Activated naive CD8-positive, alpha-beta T cell (primary cell): Measurements from ENCODE around the gene SHROOM3.
"Not testable (repeated sequence)": the region's sequence is repeated elsewhere in the genome, so short reads cannot be mapped to it uniquely, and the experiment has no call there.

Experiments used
- H3K27ac Mint-ChIP-seq: one replicate; pipeline ENCODE4 v1.8.0; 2021; ENCODE audit warnings: mixed read lengths
- H3K27me3 Mint-ChIP-seq: one replicate; pipeline ENCODE4 v1.8.0; 2021; ENCODE audit warnings: mixed read lengths
- H3K36me3 Mint-ChIP-seq: one replicate; pipeline ENCODE4 v1.8.0; 2021; ENCODE audit warnings: mixed read lengths
- H3K4me1 Mint-ChIP-seq: one replicate; pipeline ENCODE4 v1.8.0; 2021; ENCODE audit warnings: low read depth, mixed read lengths
- H3K4me3 Mint-ChIP-seq: one replicate; pipeline ENCODE4 v1.8.0; 2021; ENCODE audit warnings: mild to moderate bottlenecking, mixed read lengths
- H3K9me3 Mint-ChIP-seq: one replicate; pipeline ENCODE4 v1.8.0; 2021; ENCODE audit warnings: low read depth, mixed read lengths

SHROOM3 gene

DNA sequence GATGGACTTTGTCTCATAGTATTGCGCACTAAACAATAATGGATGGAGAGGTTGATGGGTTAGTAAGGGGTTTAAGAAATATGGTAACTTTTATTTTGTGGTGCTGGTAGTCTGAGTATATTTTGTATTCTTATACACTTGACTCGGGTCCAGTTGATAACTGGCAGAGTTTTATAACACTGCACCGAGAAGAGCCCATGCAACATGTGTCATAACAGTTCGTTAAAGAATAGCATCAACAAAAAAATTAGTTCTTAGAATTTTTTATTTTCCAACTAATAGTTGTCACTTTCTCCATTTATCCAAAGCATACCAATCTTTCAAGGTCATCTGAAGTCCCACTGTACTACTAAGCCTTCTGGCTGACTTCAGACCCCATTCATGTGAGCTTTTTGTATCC, 287.8 kb downstream of the SHROOM3 start:
- H3K4me1 Mint-ChIP-seq, result peaks cover 3% of the 10 kb centered on the region
- no peaks in the 10 kb centered on the region for H3K9me3 Mint-ChIP-seq
- no peak overlapping the region for H3K4me3 Mint-ChIP-seq

GRCh38 chr4:76723373-76723772, 288.3 kb downstream of the SHROOM3 start:
- no peak overlapping the region for H3K27ac Mint-ChIP-seq
- H3K27me3 Mint-ChIP-seq, result peaks cover 9% of the 10 kb centered on the region
- H3K4me1 Mint-ChIP-seq, result peaks cover 3% of the 10 kb centered on the region
- no peaks in the 10 kb centered on the region for H3K36me3 Mint-ChIP-seq
- no peaks in the 10 kb centered on the region for H3K9me3 Mint-ChIP-seq
- H3K4me3 Mint-ChIP-seq, result no peak overlapping the region

More for the DNA sequence above, 287.8 kb downstream of the SHROOM3 start:
- H3K27ac Mint-ChIP-seq, result no peak overlapping the region
- H3K36me3 Mint-ChIP-seq, result no peaks in the 10 kb centered on the region
- H3K27me3 Mint-ChIP-seq, result peaks cover 6% of the 10 kb centered on the region

- Mint-ChIP-seq H3K36me3 (no peaks in the 10 kb centered on the region), H3K4me3 (no peak overlapping the region), H3K27ac (no peak overlapping the region), H3K27me3 (peaks cover 9% of the 10 kb centered on the region), H3K4me1 (peaks cover 3% of the 10 kb centered on the region), H3K9me3 (no peaks in the 10 kb centered on the region)
These were observed 288.9 kb downstream of the SHROOM3 start for GRCh38 chr4:76723924-76724323.

GRCh38 chr4:76725039-76725438, 290.0 kb downstream of the SHROOM3 start:
- Mint-ChIP-seq H3K36me3 (no peaks in the 10 kb centered on the region), H3K4me3 (no peak overlapping the region), H3K4me1 (peaks cover 3% of the 10 kb centered on the region), H3K9me3 (no peaks in the 10 kb centered on the region), H3K27me3 (peaks cover 8% of the 10 kb centered on the region), H3K27ac (no peak overlapping the region)

DNA sequence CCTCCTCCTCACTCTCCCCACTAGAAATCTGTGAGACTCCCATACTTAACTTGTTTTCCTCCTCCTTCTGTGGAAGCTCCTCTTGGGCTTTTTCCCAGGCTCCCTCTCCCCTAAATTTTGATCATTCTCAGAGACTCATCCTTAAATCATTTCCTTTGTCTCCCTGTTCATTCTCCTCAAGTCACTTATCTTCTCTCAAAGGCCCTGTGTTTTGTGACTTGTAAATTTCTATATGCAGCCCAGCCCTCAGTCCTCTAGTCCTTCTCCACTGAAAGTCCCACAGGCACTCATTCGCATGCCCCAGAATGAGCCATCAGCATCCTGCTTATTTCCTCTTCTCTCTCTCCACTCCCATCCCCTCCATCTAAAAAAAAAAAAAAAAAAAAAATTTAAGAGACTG, 291.1 kb downstream of the SHROOM3 start:
- no peak overlapping the region for H3K4me3 Mint-ChIP-seq
- no peak overlapping the region for H3K27ac Mint-ChIP-seq
- no peaks in the 10 kb centered on the region for H3K36me3 Mint-ChIP-seq
- H3K4me1 Mint-ChIP-seq, result peaks cover 3% of the 10 kb centered on the region
- peaks cover 8% of the 10 kb centered on the region for H3K27me3 Mint-ChIP-seq
- no peaks in the 10 kb centered on the region for H3K9me3 Mint-ChIP-seq

GRCh38 chr4:76726631-76727030, 291.6 kb downstream of the SHROOM3 start:
- Mint-ChIP-seq H3K27ac (no peak overlapping the region), H3K4me3 (no peak overlapping the region), H3K4me1 (peaks cover 3% of the 10 kb centered on the region), H3K27me3 (peaks cover 4% of the 10 kb centered on the region), H3K36me3 (no peaks in the 10 kb centered on the region), H3K9me3 (no peaks in the 10 kb centered on the region)

DNA sequence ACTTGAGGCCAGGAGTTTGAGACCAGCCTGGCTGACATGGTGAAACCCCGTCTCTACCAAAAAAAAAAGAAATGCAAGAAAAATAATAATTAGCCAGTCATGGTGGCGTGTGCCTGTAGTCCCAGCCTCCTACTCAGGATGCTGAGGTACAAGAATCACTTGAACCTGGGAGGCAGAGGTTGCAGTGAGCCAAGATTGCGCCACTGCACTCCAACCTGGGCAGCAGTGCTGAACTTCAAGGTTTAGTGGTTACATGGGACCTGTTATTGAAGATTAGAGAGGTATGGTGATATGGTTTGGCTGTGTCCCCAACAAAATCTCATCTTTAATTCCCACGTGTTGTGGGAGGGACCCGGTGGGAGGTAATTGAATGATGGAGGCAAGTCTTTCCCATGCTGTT, 292.9 kb downstream of the SHROOM3 start:
- not testable (repeated sequence) for H3K36me3 Mint-ChIP-seq, H3K27me3 Mint-ChIP-seq, H3K4me3 Mint-ChIP-seq, H3K9me3 Mint-ChIP-seq, H3K27ac Mint-ChIP-seq, H3K4me1 Mint-ChIP-seq

DNA sequence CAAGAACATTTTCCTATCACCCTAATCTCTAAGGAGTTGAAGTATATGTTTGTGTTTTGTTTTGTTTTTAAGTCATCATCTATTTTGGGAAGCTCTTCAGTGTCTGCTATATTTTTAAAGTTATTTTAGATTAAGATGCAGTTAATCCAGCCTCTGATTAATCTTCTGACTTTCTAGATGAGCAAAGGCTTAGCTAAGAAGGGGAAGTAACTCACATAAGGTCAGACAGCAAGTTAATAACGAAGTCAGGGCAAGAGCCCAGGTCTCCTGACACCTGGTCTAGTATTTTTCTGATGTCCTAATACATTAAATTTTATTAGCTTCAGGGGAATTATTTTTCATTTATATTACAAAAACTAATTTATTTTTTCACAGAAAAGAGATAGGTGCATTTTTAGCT, 294.4 kb downstream of the SHROOM3 start:
- Mint-ChIP-seq H3K27ac (no peak overlapping the region), H3K4me1 (no peaks in the 10 kb centered on the region), H3K4me3 (no peak overlapping the region), H3K27me3 (peaks cover 6% of the 10 kb centered on the region), H3K36me3 (no peaks in the 10 kb centered on the region), H3K9me3 (no peaks in the 10 kb centered on the region)

DNA sequence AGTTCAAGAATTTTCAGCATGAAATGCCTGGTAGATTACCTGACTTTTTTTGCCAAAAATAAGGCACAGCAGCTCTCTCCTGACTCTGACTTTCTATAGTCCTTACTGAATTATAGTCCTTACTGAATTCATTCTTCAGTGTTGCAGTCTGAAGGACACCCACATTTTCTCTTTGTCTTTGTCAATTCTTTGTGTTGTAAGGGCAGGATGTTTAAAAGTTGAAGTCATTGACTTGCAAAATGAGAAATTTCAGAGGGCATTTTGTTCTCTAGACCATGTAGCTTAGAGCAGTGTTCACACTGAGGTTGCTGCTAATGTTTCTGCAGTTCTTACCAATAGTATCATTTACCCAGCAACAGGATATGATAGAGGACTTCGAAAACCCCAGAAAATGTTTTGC, 295.0 kb downstream of the SHROOM3 start:
- Mint-ChIP-seq H3K27ac (no peak overlapping the region), H3K27me3 (peaks cover 6% of the 10 kb centered on the region), H3K9me3 (no peaks in the 10 kb centered on the region), H3K4me1 (no peaks in the 10 kb centered on the region), H3K4me3 (no peak overlapping the region), H3K36me3 (no peaks in the 10 kb centered on the region)

- no peaks in the 10 kb centered on the region for H3K4me1 Mint-ChIP-seq
- no peaks in the 10 kb centered on the region for H3K36me3 Mint-ChIP-seq
These were observed 297.2 kb downstream of the SHROOM3 start for GRCh38 chr4:76732246-76732645.

GRCh38 chr4:76733068-76733771, 298.2 kb downstream of the SHROOM3 start:
- no peaks in the 10 kb centered on the region for H3K9me3 Mint-ChIP-seq
- no peaks in the 10 kb centered on the region for H3K4me1 Mint-ChIP-seq

More at GRCh38 chr4:76732246-76732645, 297.2 kb downstream of the SHROOM3 start:
- Mint-ChIP-seq H3K4me3 (no peak overlapping the region), H3K27ac (no peak overlapping the region), H3K27me3 (peaks cover 4% of the 10 kb centered on the region), H3K9me3 (no peaks in the 10 kb centered on the region)

GRCh38 chr4:76736414-76736813, 301.4 kb downstream of the SHROOM3 start:
- H3K27me3 Mint-ChIP-seq, result peaks cover 2% of the 10 kb centered on the region
- no peak overlapping the region for H3K27ac Mint-ChIP-seq
- H3K36me3 Mint-ChIP-seq, result no peaks in the 10 kb centered on the region
- no peaks in the 10 kb centered on the region for H3K9me3 Mint-ChIP-seq
- H3K4me3 Mint-ChIP-seq, result no peak overlapping the region
- no peaks in the 10 kb centered on the region for H3K4me1 Mint-ChIP-seq

More at GRCh38 chr4:76733068-76733771, 298.2 kb downstream of the SHROOM3 start:
- no peak overlapping the region for H3K27ac Mint-ChIP-seq
- H3K27me3 Mint-ChIP-seq, result peaks cover 3% of the 10 kb centered on the region
- H3K4me3 Mint-ChIP-seq, result no peak overlapping the region
- H3K36me3 Mint-ChIP-seq, result no peaks in the 10 kb centered on the region

GRCh38 chr4:76737180-76737579, 302.2 kb downstream of the SHROOM3 start:
- H3K4me3 Mint-ChIP-seq, result no peak overlapping the region
- no peaks in the 10 kb centered on the region for H3K36me3 Mint-ChIP-seq
- peaks cover 2% of the 10 kb centered on the region for H3K27me3 Mint-ChIP-seq
- H3K4me1 Mint-ChIP-seq, result no peaks in the 10 kb centered on the region
- no peaks in the 10 kb centered on the region for H3K9me3 Mint-ChIP-seq
- no peak overlapping the region for H3K27ac Mint-ChIP-seq

DNA sequence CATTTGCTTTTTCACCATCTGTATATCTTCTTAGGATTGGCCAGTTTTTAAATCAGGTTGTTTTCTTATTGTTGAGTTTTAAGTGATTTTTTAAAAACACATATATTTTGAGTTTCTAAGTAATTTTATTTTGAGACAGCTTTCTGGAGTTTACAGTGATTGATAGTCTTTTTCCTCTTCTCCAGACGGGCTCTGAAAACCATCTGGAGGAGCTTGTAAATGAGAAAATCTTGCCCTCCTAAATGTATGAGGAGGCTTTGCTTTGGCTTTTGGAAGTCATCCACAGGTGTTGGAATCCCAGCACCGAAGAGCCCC, 302.7 kb downstream of the SHROOM3 start:
- Mint-ChIP-seq H3K4me1 (no peaks in the 10 kb centered on the region), H3K9me3 (no peaks in the 10 kb centered on the region), H3K27ac (no peak overlapping the region), H3K36me3 (no peaks in the 10 kb centered on the region), H3K27me3 (peaks cover 2% of the 10 kb centered on the region), H3K4me3 (no peak overlapping the region)

GRCh38 chr4:76738086-76738931, 303.3 kb downstream of the SHROOM3 start:
- Mint-ChIP-seq H3K27ac (no peak overlapping the region), H3K27me3 (peaks cover 2% of the 10 kb centered on the region)

More at GRCh38 chr4:76738086-76738931, 303.3 kb downstream of the SHROOM3 start:
- Mint-ChIP-seq H3K4me1 (no peaks in the 10 kb centered on the region), H3K4me3 (no peak overlapping the region), H3K36me3 (no peaks in the 10 kb centered on the region), H3K9me3 (no peaks in the 10 kb centered on the region)
